Panc1 (cell line): ENCODE measurements around the gene TAS2R31. TPM values are rescaled to one million over a fixed set of nuclear protein-coding genes. Genes with fewer than 3 reads are reported as not detected.

Experiments used
- ATAC-seq: fragments of 200-7000 bp; cut with Tn5 transposase; 2 replicates; pipeline ENCODE4 v1.9.1; 2020; ENCODE audit warnings: mild to moderate bottlenecking, moderate library complexity
- BruUV-seq: library from RNA; stranded (reverse); fragments of 400-500 nt; replicated peaks from 2 replicates; lab custom pipeline; 2021; lab: Mats Ljungman, UMichigan
- CTCF ChIA-PET: fragments of 300-600 bp; sonication (Branson Sonifier 250); formaldehyde crosslinking; loops from one replicate; lab custom pipeline; 2022; ENCODE audit warnings: antibody characterized with exemption; lab: Charles Lee
- POLR2A ChIA-PET: fragments of 300-600 bp; sonication (Branson Sonifier 250); formaldehyde crosslinking; loops from one replicate; lab custom pipeline; 2022; ENCODE audit warnings: antibody characterized with exemption; lab: Charles Lee
- DNase-seq: peaks from one replicate; pipeline ENCODE4 v3.0.0-alpha.2; 2010; ENCODE audit warnings: low read depth, low spot score
- H3K27ac ChIP-seq: 2 replicates; pipeline ENCODE4 v1.5.1; 2011; ENCODE audit warnings: mild to moderate bottlenecking, low read length, inconsistent platforms
- H3K27me3 ChIP-seq: fragments of 200-500 bp; sonication (Bioruptor generic); 2 replicates; pipeline ENCODE4 v1.6.0; 2014; ENCODE audit warnings: low read length, inconsistent platforms; ENCODE audit not compliant: control insufficient read depth, insufficient read depth
- H3K36me3 ChIP-seq: fragments of 200-500 bp; sonication (Bioruptor generic); 2 replicates; pipeline ENCODE4 v1.5.1; 2014; ENCODE audit warnings: inconsistent platforms, mild to moderate bottlenecking, low read length, moderate library complexity; ENCODE audit not compliant: control insufficient read depth, insufficient read depth
- H3K4me1 ChIP-seq: 2 replicates; pipeline ENCODE4 v1.5.1; 2011; ENCODE audit warnings: inconsistent platforms, mild to moderate bottlenecking, low read length, moderate library complexity; ENCODE audit not compliant: control insufficient read depth, insufficient read depth
- H3K4me3 ChIP-seq, 2 experiments: 2 replicates each; pipeline ENCODE4 v1.5.1; 2011 to 2012; ENCODE audit warnings: low read depth in 2 of 2, low read length in 2 of 2, mild to moderate bottlenecking in 2 of 2, inconsistent platforms in 1 of 2, moderate library complexity in 1 of 2
- H3K9me3 ChIP-seq: fragments of 200-500 bp; sonication (Bioruptor generic); 2 replicates; pipeline ENCODE4 v1.5.1; 2014; ENCODE audit warnings: low read depth, mild to moderate bottlenecking, inconsistent platforms, low read length, moderate library complexity; ENCODE audit not compliant: control insufficient read depth, insufficient read depth
- CTCF ChIP-seq: fragments of 450-650 bp; IDR thresholded peaks from 2 replicates; pipeline ENCODE4 v1.5.1; 2017; ENCODE audit warnings: mild to moderate bottlenecking
- POLR2AphosphoS5 ChIP-seq: IDR thresholded peaks from 2 replicates; pipeline ENCODE4 v1.6.1; 2012; ENCODE audit warnings: mild to moderate bottlenecking, low read depth, low read length, moderate library complexity
- REST ChIP-seq, 2 experiments: IDR thresholded peaks; 2 replicates each; pipeline ENCODE4 v1.6.1; 2011 to 2012; ENCODE audit warnings: low read depth in 2 of 2, control low read depth in 1 of 2, low read length in 1 of 2, mild to moderate bottlenecking in 1 of 2, moderate library complexity in 1 of 2; ENCODE audit not compliant: insufficient read depth in 1 of 2
- SIN3A ChIP-seq: IDR thresholded peaks from 2 replicates; pipeline ENCODE4 v1.6.1; 2012; ENCODE audit warnings: low read depth, mild to moderate bottlenecking, low read length, moderate library complexity, borderline replicate concordance; ENCODE audit not compliant: insufficient read depth
- TCF7L2 ChIP-seq: IDR thresholded peaks from 2 replicates; pipeline ENCODE4 v1.6.1; 2011; ENCODE audit warnings: mild to moderate bottlenecking, low read depth, low read length, inconsistent platforms
- in situ Hi-C: cut with HindIII; loops from 2 replicates; pipeline ENCODE4 v1.10.0; 2016; ENCODE audit warnings: low sequenced_read_pairs, low pct_unique_long_range_greater_than_20kb
- intact Hi-C: fragments of 100-400 bp; cut with micrococcal nuclease; formaldehyde crosslinking; loops from one replicate; pipeline ENCODE4 v1.10.0; 2022; ENCODE audit not compliant: unreplicated experiment
- total RNA-seq: library from RNA; stranded (reverse); gene quantifications from one replicate; pipeline ENCODE4 v1.2.1, GENCODE V29; 2021; ENCODE audit not compliant: unreplicated experiment

TAS2R31 gene
- total RNA-seq, 1 experiment from 2014 or later = 1.3 TPM

- TF ChIP-seq CTCF (no peak), REST (IDR thresholded peaks at IDR 0.05; ENCODE audit: insufficient read depth in 1 of 2, low read depth in 2 of 2, low read length in 1 of 2) (no peak), TCF7L2 (no peak), POLR2AphosphoS5 (no peak), SIN3A (no peak)
- no peaks in the 10 kb centered on the region for H3K27me3 ChIP-seq
- no TSS peak for BruUV-seq
- ChIA-PET CTCF (no interaction called here), POLR2A (no interaction called here)
- no peak overlapping the region for H3K4me3 ChIP-seq
- H3K27ac ChIP-seq = no peak overlapping the region
- intact Hi-C loops = no loop called here
- H3K36me3 ChIP-seq = no peaks in the 10 kb centered on the region
- ATAC-seq (no peak), DNase-seq (no peak)
- in situ Hi-C loops = no loop called here
- no peaks in the 10 kb centered on the region for H3K4me1 ChIP-seq
- no peaks in the 10 kb centered on the region for H3K9me3 ChIP-seq
These were observed 49.0 kb downstream of the TAS2R31 start for GRCh38 chr12:10982244-10982643.

Other genes starting within 250 kb of the TAS2R31 start
- gene TAS2R7, start 228.8 kb downstream of the TAS2R31 start, total RNA-seq = not detected
- not detected for gene TAS2R8, start 224.1 kb downstream of the TAS2R31 start, total RNA-seq
- gene TAS2R9, start 221.2 kb downstream of the TAS2R31 start, total RNA-seq = not detected
- 0.23 TPM for gene TAS2R10, start 205.0 kb downstream of the TAS2R31 start, total RNA-seq
- gene PRR4, start 181.9 kb downstream of the TAS2R31 start, total RNA-seq = 1.1 TPM
- 10.5 TPM for gene PRH1, start 147.2 kb downstream of the TAS2R31 start, total RNA-seq
- 0.39 TPM for gene TAS2R13, start 121.8 kb downstream of the TAS2R31 start, total RNA-seq
- not detected for gene PRH2, start 102.2 kb downstream of the TAS2R31 start, total RNA-seq
- 1.4 TPM for gene TAS2R14, start 92.1 kb downstream of the TAS2R31 start, total RNA-seq
- 0.18 TPM for gene TAS2R50, start 44.5 kb downstream of the TAS2R31 start, total RNA-seq
- gene TAS2R20, start 33.1 kb downstream of the TAS2R31 start, total RNA-seq = 0.95 TPM
- 1.1 TPM for gene TAS2R19, start 8.8 kb downstream of the TAS2R31 start, total RNA-seq
- gene TAS2R46, start 30.9 kb upstream of the TAS2R31 start, total RNA-seq = 0.46 TPM
- gene TAS2R43, start 60.9 kb upstream of the TAS2R31 start, total RNA-seq = 0.36 TPM
- gene TAS2R30, start 103.2 kb upstream of the TAS2R31 start, total RNA-seq = 0.74 TPM
- 6.0 TPM for gene SMIM10L1, start 139.8 kb upstream of the TAS2R31 start, total RNA-seq
- gene TAS2R42, start 155.5 kb upstream of the TAS2R31 start, total RNA-seq = not detected
- not detected for gene PRB3, start 238.3 kb upstream of the TAS2R31 start, total RNA-seq